NCI-H69 (cell line): Measurements from ENCODE around the gene COL25A1.

Experiments used
- DNase-seq: peaks from one replicate; lab custom pipeline; 2025; lab: John Stamatoyannopoulos, UW

COL25A1 gene

GRCh38 chr4:108852691-108853090 is 449.8 kb downstream of the COL25A1 start:
- DNase-seq, result no peak

- DNase-seq, result no peak
Observed at GRCh38 chr4:108851366-108851765, 451.1 kb downstream of the COL25A1 start.

GRCh38 chr4:108850219-108850649 is 452.2 kb downstream of the COL25A1 start:
- DNase-seq, result no peak

GRCh38 chr4:108849611-108850168 is 452.8 kb downstream of the COL25A1 start:
- no peak for DNase-seq

- no peak for DNase-seq
Observed at GRCh38 chr4:108846568-108846967, 455.9 kb downstream of the COL25A1 start.

GRCh38 chr4:108840426-108840975 is 462.0 kb downstream of the COL25A1 start:
- no peak for DNase-seq

GRCh38 chr4:108839333-108839732 is 463.1 kb downstream of the COL25A1 start:
- no peak for DNase-seq

GRCh38 chr4:108838451-108838850 is 464.0 kb downstream of the COL25A1 start:
- no peak for DNase-seq

- DNase-seq, result peak; percentile 42
Observed at GRCh38 chr4:108834835-108835384, 467.5 kb downstream of the COL25A1 start.

GRCh38 chr4:108834166-108834834 is 468.2 kb downstream of the COL25A1 start:
- no peak for DNase-seq

GRCh38 chr4:108833046-108833445 is 469.4 kb downstream of the COL25A1 start:
- no peak for DNase-seq

GRCh38 chr4:108831886-108832285 is 470.6 kb downstream of the COL25A1 start:
- no peak for DNase-seq

- no peak for DNase-seq
Observed at GRCh38 chr4:108831291-108831690, 471.2 kb downstream of the COL25A1 start.

GRCh38 chr4:108830509-108831244 is 471.8 kb downstream of the COL25A1 start:
- DNase-seq, result peak; percentile 49

GRCh38 chr4:108829966-108830492 is 472.4 kb downstream of the COL25A1 start:
- DNase-seq, result no peak

GRCh38 chr4:108828620-108829019 is 473.8 kb downstream of the COL25A1 start:
- DNase-seq, result no peak

GRCh38 chr4:108825737-108826136 is 476.7 kb downstream of the COL25A1 start:
- no peak for DNase-seq

- DNase-seq, result no peak
Observed at GRCh38 chr4:108821351-108821930, 481.0 kb downstream of the COL25A1 start.

- DNase-seq, result no peak
Observed at GRCh38 chr4:108820492-108821350, 481.7 kb downstream of the COL25A1 start.

GRCh38 chr4:108814326-108814725 is 488.1 kb downstream of the COL25A1 start:
- no peak for DNase-seq

- no peak for DNase-seq
Observed at GRCh38 chr4:108813261-108813660, 489.2 kb downstream of the COL25A1 start.
